ENCODE measurements around the gene PRMT1. TPM values are rescaled to one million over a fixed set of nuclear protein-coding genes. Genes with fewer than 3 reads are reported as not detected.
A peak's percentile ranks its signal among the peaks of the same experiment; 100 is the strongest.

The PRMT1 gene
- polyA plus RNA-seq, 1 experiment, result 287 TPM

DNA sequence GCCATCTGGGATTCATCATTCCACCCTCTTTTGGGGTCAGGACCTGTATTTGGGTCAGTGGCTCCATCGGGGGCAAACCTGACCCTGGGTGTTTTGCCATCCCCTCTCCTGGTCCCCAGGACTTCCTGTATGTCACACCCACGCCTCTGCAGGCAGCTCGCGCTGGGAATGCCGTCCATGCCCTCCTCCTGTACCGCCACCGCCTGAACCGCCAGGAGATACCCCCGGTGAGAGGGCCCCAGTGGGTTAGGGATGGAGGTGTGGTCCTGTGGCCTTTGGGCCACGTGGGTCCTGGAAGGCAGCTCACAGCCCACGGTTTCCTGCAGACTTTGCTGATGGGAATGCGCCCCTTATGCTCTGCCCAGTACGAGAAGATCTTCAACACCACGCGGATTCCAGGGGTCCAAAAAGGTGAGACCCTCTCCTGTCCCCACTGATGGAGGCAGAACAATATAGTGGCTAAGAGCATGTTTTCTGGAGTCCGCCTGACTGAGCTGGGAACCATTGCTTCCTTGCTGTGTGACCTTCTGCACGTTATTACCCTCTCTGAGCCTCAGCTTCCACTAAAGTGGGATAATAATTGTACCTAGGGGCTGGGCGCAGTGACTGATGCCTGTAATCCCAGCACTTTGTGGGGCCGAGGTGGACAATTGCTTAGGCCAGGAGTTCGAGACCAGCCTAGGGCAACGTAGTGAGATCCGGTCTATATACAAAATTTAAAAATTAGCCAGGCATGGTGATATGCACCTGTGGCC lies 28.0 kb downstream of the PRMT1 start:
- no peak for DNase-seq (ENCODE audit: low read depth, low spot score)
- CTCF ChIA-PET, result no interaction called here
- no peaks in the 10 kb centered on the region; the same call in 1 of the 2 replicates for H3K9me3 ChIP-seq (ENCODE audit: control insufficient read depth, insufficient read depth, low read length)
- no peak overlapping the region for H3K27ac ChIP-seq (ENCODE audit: low read depth, low read length)
- H3K27me3 ChIP-seq (ENCODE audit: control insufficient read depth, insufficient read depth, low read length), result no peaks in the 10 kb centered on the region
- POLR2A ChIA-PET, result interaction anchor here (0.6 kb wide), 1 partner anchor 26 kb away, joined by 3 read pairs; no protein-coding TSS in a partner anchor
- TF ChIP-seq, protein P1, sequence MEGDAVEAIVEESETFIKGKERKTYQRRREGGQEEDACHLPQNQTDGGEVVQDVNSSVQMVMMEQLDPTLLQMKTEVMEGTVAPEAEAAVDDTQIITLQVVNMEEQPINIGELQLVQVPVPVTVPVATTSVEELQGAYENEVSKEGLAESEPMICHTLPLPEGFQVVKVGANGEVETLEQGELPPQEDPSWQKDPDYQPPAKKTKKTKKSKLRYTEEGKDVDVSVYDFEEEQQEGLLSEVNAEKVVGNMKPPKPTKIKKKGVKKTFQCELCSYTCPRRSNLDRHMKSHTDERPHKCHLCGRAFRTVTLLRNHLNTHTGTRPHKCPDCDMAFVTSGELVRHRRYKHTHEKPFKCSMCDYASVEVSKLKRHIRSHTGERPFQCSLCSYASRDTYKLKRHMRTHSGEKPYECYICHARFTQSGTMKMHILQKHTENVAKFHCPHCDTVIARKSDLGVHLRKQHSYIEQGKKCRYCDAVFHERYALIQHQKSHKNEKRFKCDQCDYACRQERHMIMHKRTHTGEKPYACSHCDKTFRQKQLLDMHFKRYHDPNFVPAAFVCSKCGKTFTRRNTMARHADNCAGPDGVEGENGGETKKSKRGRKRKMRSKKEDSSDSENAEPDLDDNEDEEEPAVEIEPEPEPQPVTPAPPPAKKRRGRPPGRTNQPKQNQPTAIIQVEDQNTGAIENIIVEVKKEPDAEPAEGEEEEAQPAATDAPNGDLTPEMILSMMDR (IDR thresholded peaks at IDR 0.05; ENCODE audit: low read depth, low read length), result no peak
- no peak overlapping the region for H3K4me3 ChIP-seq (ENCODE audit: low read depth, low read length)

DNA sequence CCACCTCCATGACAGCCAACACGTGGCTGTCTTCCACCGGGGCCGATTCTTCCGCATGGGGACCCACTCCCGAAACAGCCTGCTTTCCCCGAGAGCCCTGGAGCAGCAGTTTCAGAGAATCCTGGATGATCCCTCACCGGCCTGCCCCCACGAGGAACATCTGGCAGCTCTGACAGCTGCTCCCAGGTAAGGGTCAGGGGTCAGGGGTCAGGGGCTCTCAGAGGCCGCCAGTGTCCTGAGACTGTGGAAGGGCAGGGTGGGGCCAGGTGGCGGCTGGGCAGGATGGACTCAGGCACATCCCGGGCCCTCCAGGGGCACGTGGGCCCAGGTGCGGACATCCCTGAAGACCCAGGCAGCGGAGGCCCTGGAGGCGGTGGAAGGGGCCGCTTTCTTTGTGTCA lies 28.8 kb downstream of the PRMT1 start:
- Histone ChIP-seq H3K27me3 (ENCODE audit: control insufficient read depth, insufficient read depth, low read length) (no peaks in the 10 kb centered on the region), H3K9me3 (ENCODE audit: control insufficient read depth, insufficient read depth, low read length) (no peaks in the 10 kb centered on the region; the same call in 1 of the 2 replicates), H3K27ac (ENCODE audit: low read depth, low read length) (no peak overlapping the region), H3K4me3 (ENCODE audit: low read depth, low read length) (no peak overlapping the region)
- ChIA-PET CTCF (no interaction called here), POLR2A (interaction anchor here (0.6 kb wide), 1 partner anchor 25 kb away, joined by 3 read pairs; no protein-coding TSS in a partner anchor)
- no peak for DNase-seq (ENCODE audit: low read depth, low spot score)
- TF ChIP-seq, protein P1 (IDR thresholded peaks at IDR 0.05; ENCODE audit: low read depth, low read length), result no peak

DNA sequence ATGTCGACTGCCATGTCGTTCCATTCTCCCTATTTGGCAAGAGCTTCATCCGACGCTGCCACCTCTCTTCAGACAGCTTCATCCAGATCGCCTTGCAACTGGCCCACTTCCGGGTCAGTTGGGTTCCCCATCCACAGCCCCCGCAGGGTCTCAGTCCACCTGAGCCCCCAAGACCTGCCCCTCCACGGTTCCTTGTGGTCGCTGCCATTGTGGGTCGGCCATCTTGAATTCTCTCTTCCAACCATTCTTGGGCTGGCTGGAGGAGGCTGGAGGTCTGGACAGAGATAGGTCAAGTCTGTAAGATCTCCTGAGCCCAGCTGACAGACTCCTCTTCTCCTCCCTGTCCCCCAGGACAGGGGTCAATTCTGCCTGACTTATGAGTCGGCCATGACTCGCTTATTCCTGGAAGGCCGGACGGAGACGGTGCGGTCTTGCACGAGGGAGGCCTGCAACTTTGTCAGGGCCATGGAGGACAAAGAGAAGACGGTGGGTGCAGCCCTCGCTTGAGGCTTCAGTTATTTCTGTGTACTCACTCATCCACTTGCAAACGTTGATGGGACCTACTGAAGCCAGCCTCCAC lies 33.4 kb downstream of the PRMT1 start:
- H3K9me3 ChIP-seq (ENCODE audit: control insufficient read depth, insufficient read depth, low read length), result no peaks in the 10 kb centered on the region; the same call in 1 of the 2 replicates
- no peak for DNase-seq (ENCODE audit: low read depth, low spot score)
- TF ChIP-seq, protein P1 (IDR thresholded peaks at IDR 0.05; ENCODE audit: low read depth, low read length), result no peak
- H3K27me3 ChIP-seq (ENCODE audit: control insufficient read depth, insufficient read depth, low read length), result no peaks in the 10 kb centered on the region
- H3K4me3 ChIP-seq (ENCODE audit: low read depth, low read length), result no peak overlapping the region
- ChIA-PET POLR2A (no interaction called here), CTCF (no interaction called here)
- peak overlapping the region; percentile 61 for H3K27ac ChIP-seq (ENCODE audit: low read depth, low read length)

DNA sequence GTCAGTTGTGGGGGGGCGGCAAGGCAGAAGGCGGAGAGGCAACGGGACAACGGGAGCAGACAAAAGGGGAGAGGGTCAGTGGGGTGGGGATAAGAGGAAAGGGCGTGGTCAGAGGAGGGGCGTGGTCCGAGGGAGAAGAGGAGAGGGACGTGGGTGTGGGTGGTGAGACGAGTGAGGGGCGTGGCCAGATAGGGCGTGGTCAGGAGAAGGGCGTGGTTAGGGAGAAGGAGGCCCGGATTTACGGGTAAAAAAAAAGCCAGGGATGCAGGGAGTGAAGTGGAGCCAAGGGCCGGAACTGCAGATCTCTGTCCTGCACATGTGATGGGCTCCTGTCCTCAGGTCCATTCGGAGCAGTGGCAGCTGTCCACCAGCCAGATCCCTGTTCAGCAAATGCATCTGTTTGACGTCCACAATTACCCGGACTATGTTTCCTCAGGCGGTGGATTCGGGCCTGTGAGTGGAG lies 35.4 kb downstream of the PRMT1 start:
- DNase-seq (ENCODE audit: low read depth, low spot score), result no peak
- ChIA-PET POLR2A (no interaction called here), CTCF (no interaction called here)
- H3K9me3 ChIP-seq (ENCODE audit: control insufficient read depth, insufficient read depth, low read length), result no peaks in the 10 kb centered on the region; the same call in 1 of the 2 replicates
- no peaks in the 10 kb centered on the region for H3K27me3 ChIP-seq (ENCODE audit: control insufficient read depth, insufficient read depth, low read length)
- no peak overlapping the region for H3K4me3 ChIP-seq (ENCODE audit: low read depth, low read length)
- H3K27ac ChIP-seq (ENCODE audit: low read depth, low read length), result no peak overlapping the region
- TF ChIP-seq, protein P1 (IDR thresholded peaks at IDR 0.05; ENCODE audit: low read depth, low read length), result no peak
